Heart left ventricle (tissue), 16 donors: Measurements from ENCODE around the gene OR2B2. TPM values are rescaled to one million over a fixed set of nuclear protein-coding genes. Genes with fewer than 3 reads are reported as not detected.

ENCODE experiments used
- ATAC-seq, 4 donors: fragments of 200-7000 bp; cut with Tn5 transposase; one replicate each; pipeline ENCODE4 v1.9.1; 2020 to 2022; ENCODE audit warnings: moderate library complexity in 4 of 4, mild to moderate bottlenecking in 3 of 4, moderate number of reproducible peaks in 1 of 4
- DNase-seq, 5 donors: peaks; one replicate each; pipeline ENCODE4 v3.0.0-alpha.2; 2020
- H3K27ac ChIP-seq, 12 donors: fragments of 200-600 bp; sonication (generic) in 4 of 12; one replicate each; pipeline versions ENCODE4 v1.5.0 to v1.8.0; 2016 to 2022; ENCODE audit warnings: mild to moderate bottlenecking in 2 of 12
- H3K27me3 ChIP-seq, 9 donors: fragments of 200-600 bp; sonication (generic) in 2 of 9; one replicate each; pipeline versions ENCODE4 v1.5.1 to v1.8.0; 2016 to 2022; ENCODE audit warnings: mild to moderate bottlenecking in 3 of 9
- H3K36me3 ChIP-seq, 9 donors: fragments of 200-600 bp; sonication (generic) in 2 of 9; one replicate each; pipeline versions ENCODE4 v1.5.0 to v1.8.0; 2018 to 2022; ENCODE audit warnings: mild to moderate bottlenecking in 2 of 9
- H3K4me1 ChIP-seq, 12 donors: fragments of 200-600 bp; sonication (generic) in 4 of 12; one replicate each; pipeline versions ENCODE4 v1.5.0 to v1.8.0; 2016 to 2022; ENCODE audit warnings: mild to moderate bottlenecking in 3 of 12
- H3K4me3 ChIP-seq, 12 donors: fragments of 200-600 bp; sonication (generic) in 4 of 12; one replicate each; pipeline versions ENCODE4 v1.5.0 to v1.8.0; 2017 to 2022; ENCODE audit warnings: mild to moderate bottlenecking in 9 of 12, moderate library complexity in 4 of 12
- H3K9me3 ChIP-seq, 12 donors: fragments of 200-600 bp; sonication (generic) in 4 of 12; one replicate each; pipeline versions ENCODE4 v1.5.0 to v1.8.0; 2016 to 2022; ENCODE audit warnings: mild to moderate bottlenecking in 1 of 12
- CTCF ChIP-seq, 12 donors: fragments of 200-600 bp; sonication (generic) in 4 of 12; IDR thresholded peaks; one replicate each; pipeline versions ENCODE4 v1.5.0 to v1.8.0; 2018 to 2022; ENCODE audit warnings: antibody characterized with exemption in 12 of 12, mild to moderate bottlenecking in 5 of 12
- POLR2A ChIP-seq, 2 donors: fragments of 450-650 bp; IDR thresholded peaks; one replicate each; pipeline ENCODE4 v1.6.1; 2017; ENCODE audit warnings: antibody characterized with exemption in 2 of 2, mild to moderate bottlenecking in 2 of 2, moderate library complexity in 2 of 2
- WGBS, 4 donors: extraction: QIAGEN DNeasy Blood & Tissue Kit in 2 of 4; methylation state at CpG; one replicate each; pipeline versions ENCODE4 v1.1.5 to v1.1.7; 2013 to 2018; 5-methylcytosine and 5-hydroxymethylcytosine counted together
- intact Hi-C, 10 donors: fragments of 100-400 bp; cut with DNase I; formaldehyde crosslinking; loops; one replicate each; pipeline versions ENCODE4 v1.11.1 to v1.14.2; 2022
- polyA plus RNA-seq, 2 donors: library from polyadenylated mRNA; stranded (reverse); fragments of 200-250 nt; gene quantifications; one replicate each; pipeline ENCODE4 v1.2.3, GENCODE V29; 2013
- total RNA-seq, 9 donors: library from RNA; depleted of rRNA in 2 of 9; stranded (reverse); fragments of >200 nt in 2 of 9; fragmentation: NEBNext Ultra II Directional in 3 of 9; extraction: Animal tissue kit (Norgen Biotek cat#: 25700) in 3 of 9; gene quantifications; one replicate each; pipeline versions ENCODE4 v1.1.0 to v1.2.4, GENCODE V29; 2016 to 2023
- donor health status: ischemic (EF 13 %, LVEDD 7.1; RV severe dilation, severe dysfunction).
- donor health status: healthy with polysubstance abuse.
- donor health status: DM: no; HTN: yes; CAD: no.
- donor health status: DM: no; HTN: no; CAD: no.
- donor health status: ischemic (EF 25% LVEDD 6.9; RV normal size, moderate dysfunction).
- donor health status: ischemic (EF 25% LVEDD 5.7; RV mildly dilated, moderate dysfunction).
- donor health status: healthy.
- donor health status: DM: yes; HTN: yes; CAD: no.
- donor health status: ischemic (EF 35%, LVEDD 5.7; RV mildly dilated, moderate dysfunction).
- donor health status: nonischemic (EF 11% LVEDD 7.7; RV severe dilation, severe dysfunction).
- donor health status: DM: yes; HTN: yes; CAD: no.
- donor health status: PGD.
- donor health status: ischemic (EF 29% LVEDD 5.4; RV normal size, mild dysfunction).
- donor health status: nonischemic (EF 23%, LVEDD 6.1; RV moderate dilation, normal function).

The OR2B2 gene
- total and polyA plus RNA-seq, 11 donors: not detected

- H3K4me1 ChIP-seq: peaks cover 0 to 32% (median 17%) of the 10 kb centered on the region in 12 donors
- peaks cover 0 to 31% (median 8%) of the 10 kb centered on the region in 9 donors for H3K27me3 ChIP-seq
- H3K36me3 ChIP-seq: no peaks in the 10 kb centered on the region
- 0 to 1% (median 0%) methylated on average over 28 of the region's 28 CpGs for WGBS, 4 donors
- DNase-seq: peak in 4 of 5 donors; percentile 50 to 63 (median 60)
- peak; percentile 69 to 83 (median 80) for ATAC-seq
- H3K27ac ChIP-seq: peak overlapping the region; percentile 28 to 95 (median 86)
- intact Hi-C loops: loop anchor here (1.0 to 10.0 kb wide), 23 partner anchors 22 to 1090 kb away; partner anchors contain the start of gene ZNF184 (in 3 of the 10)
- no peaks in the 10 kb centered on the region for H3K9me3 ChIP-seq
- peak overlapping the region; percentile 33 to 89 (median 74) for H3K4me3 ChIP-seq
- TF ChIP-seq CTCF (IDR thresholded peaks at IDR 0.05): peak; percentile 59 to 91 (median 80)
- TF ChIP-seq POLR2A (IDR thresholded peaks at IDR 0.05): no peak
Observed at GRCh38 chr6:27894839-27895762, 17.1 kb downstream of the OR2B2 start.

- WGBS, 4 donors: 0 to 1% (median 1%) methylated on average over 43 to 48 of the region's 48 CpGs
- Histone ChIP-seq H3K27ac (peak overlapping the region in 11 of 12 donors; percentile 78 to 95 (median 86)), H3K4me1 (peaks cover 0 to 36% (median 18%) of the 10 kb centered on the region in 12 donors), H3K36me3 (no peaks in the 10 kb centered on the region), H3K9me3 (no peaks in the 10 kb centered on the region), H3K4me3 (peak overlapping the region; percentile 33 to 89 (median 74)), H3K27me3 (peaks cover 0 to 41% (median 15%) of the 10 kb centered on the region in 9 donors)
- ATAC-seq: peak; percentile 81 to 94 (median 88)
- intact Hi-C loops: loop anchor here in 9 of 10 donors (2.0 to 10.0 kb wide), 17 partner anchors 21 to 1091 kb away; partner anchors contain the start of gene ZNF184 (in 3 of the 9)
- TF ChIP-seq CTCF (IDR thresholded peaks at IDR 0.05): no peak
- TF ChIP-seq POLR2A (IDR thresholded peaks at IDR 0.05): no peak
- peak; percentile 85 to 90 (median 88) for DNase-seq
Observed at GRCh38 chr6:27893836-27894807, 18.1 kb downstream of the OR2B2 start.

GRCh38 chr6:27893059-27893835 lies 18.9 kb downstream of the OR2B2 start:
- intact Hi-C loops: loop anchor here in 9 of 10 donors (2.0 to 10.0 kb wide), 12 partner anchors 20 to 1092 kb away; partner anchors contain the start of gene ZNF184 (in 3 of the 9)
- DNase-seq: peak; percentile 71 to 80 (median 74)
- 0% methylated on average over 38 to 41 of the region's 41 CpGs for WGBS, 4 donors
- Histone ChIP-seq H3K36me3 (no peaks in the 10 kb centered on the region), H3K27me3 (peaks cover 0 to 50% (median 20%) of the 10 kb centered on the region in 9 donors), H3K9me3 (no peaks in the 10 kb centered on the region), H3K4me1 (peaks cover 0 to 36% (median 18%) of the 10 kb centered on the region in 12 donors), H3K27ac (peak overlapping the region in 10 of 12 donors; percentile 18 to 91 (median 33)), H3K4me3 (peak overlapping the region; percentile 33 to 89 (median 74))
- peak in 1 of 2 donors; percentile 82 for TF ChIP-seq POLR2A (IDR thresholded peaks at IDR 0.05)
- no peak for TF ChIP-seq CTCF (IDR thresholded peaks at IDR 0.05)
- peak; percentile 27 to 78 (median 64) for ATAC-seq
